ENCODE measurements around the gene ZRANB1. TPM values are rescaled to one million over a fixed set of nuclear protein-coding genes. Genes with fewer than 3 reads are reported as not detected.

The ZRANB1 gene
- total and polyA plus RNA-seq, 2 experiments from 2014 or later = 7.9 to 30.0 TPM

DNA sequence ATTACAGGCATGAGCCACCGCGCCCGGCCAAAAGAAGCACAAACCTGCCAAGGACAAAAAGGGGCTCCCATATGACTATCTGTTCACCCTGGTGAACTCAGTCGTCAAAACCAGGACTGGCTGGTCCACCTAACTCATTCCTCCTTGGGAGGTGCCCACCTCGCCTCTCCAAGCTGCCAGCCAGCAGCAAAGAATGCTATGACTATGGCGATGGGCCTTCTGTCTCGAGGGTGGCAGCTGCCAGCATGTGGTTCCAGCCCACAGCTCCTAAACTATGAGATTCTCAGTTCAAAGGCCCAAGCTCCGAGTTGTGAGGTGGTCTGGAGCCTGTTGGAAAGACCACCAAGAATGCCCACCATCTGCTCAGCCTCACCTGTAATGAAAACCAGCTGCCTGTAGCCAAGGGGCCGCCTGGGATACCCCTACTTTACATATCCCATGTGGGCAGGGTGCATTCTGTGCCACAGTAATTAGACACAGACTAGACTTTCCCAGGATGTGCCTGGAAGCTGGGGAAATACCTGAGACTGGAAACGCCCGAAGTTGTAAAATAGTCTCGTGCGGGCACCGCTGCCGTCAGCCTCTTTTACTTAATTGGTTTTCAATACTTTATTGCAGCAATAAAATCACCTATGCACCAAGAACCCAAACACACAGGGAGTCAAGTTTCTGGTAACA, 71.1 kb downstream of the ZRANB1 start:
- Histone ChIP-seq H3K9me3 (ENCODE audit: low read depth) (no peaks in the 10 kb centered on the region), H3K79me2 (peaks cover 98% of the 10 kb centered on the region), H3K4me3 (no peak overlapping the region), H3K27ac (peak overlapping the region; percentile 71), H2AFZ (no peak overlapping the region), H3K27me3 (no peaks in the 10 kb centered on the region), H4K20me1 (ENCODE audit: insufficient read depth, poor library complexity, severe bottlenecking) (peaks cover 45% of the 10 kb centered on the region), H3K4me2 (no peak overlapping the region), H3K4me1 (ENCODE audit: insufficient read depth) (no peaks in the 10 kb centered on the region), H3K9me2 (replicated peaks; ENCODE audit: insufficient read depth) (no peaks in the 10 kb centered on the region), H3K36me3 (replicated peaks; ENCODE audit: insufficient read depth, low read depth) (no peaks in the 10 kb centered on the region)
- 69% methylated on average over 14 of the region's 15 CpGs for WGBS (ENCODE audit: low lambda C conversion rate, missing lambda C conversion rate)
- no peak for DNase-seq (ENCODE audit: low spot score)
- TF ChIP-seq, protein P1, sequence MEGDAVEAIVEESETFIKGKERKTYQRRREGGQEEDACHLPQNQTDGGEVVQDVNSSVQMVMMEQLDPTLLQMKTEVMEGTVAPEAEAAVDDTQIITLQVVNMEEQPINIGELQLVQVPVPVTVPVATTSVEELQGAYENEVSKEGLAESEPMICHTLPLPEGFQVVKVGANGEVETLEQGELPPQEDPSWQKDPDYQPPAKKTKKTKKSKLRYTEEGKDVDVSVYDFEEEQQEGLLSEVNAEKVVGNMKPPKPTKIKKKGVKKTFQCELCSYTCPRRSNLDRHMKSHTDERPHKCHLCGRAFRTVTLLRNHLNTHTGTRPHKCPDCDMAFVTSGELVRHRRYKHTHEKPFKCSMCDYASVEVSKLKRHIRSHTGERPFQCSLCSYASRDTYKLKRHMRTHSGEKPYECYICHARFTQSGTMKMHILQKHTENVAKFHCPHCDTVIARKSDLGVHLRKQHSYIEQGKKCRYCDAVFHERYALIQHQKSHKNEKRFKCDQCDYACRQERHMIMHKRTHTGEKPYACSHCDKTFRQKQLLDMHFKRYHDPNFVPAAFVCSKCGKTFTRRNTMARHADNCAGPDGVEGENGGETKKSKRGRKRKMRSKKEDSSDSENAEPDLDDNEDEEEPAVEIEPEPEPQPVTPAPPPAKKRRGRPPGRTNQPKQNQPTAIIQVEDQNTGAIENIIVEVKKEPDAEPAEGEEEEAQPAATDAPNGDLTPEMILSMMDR (IDR thresholded peaks at IDR 0.05; ENCODE audit: poor library complexity) = no peak
- no peak for TF ChIP-seq EZH2phosphoT487 (IDR thresholded peaks at IDR 0.05; ENCODE audit: low read depth, severe bottlenecking, unreplicated experiment)
- no peak for TF ChIP-seq EZH2 (IDR thresholded peaks at IDR 0.05; ENCODE audit: borderline replicate concordance)

- Histone ChIP-seq H2AFZ (no peak overlapping the region), H4K20me1 (ENCODE audit: insufficient read depth, poor library complexity, severe bottlenecking) (peaks cover 42% of the 10 kb centered on the region), H3K4me3 (no peak overlapping the region), H3K27ac (peak overlapping the region; percentile 15), H3K4me1 (ENCODE audit: insufficient read depth) (no peaks in the 10 kb centered on the region), H3K9me3 (ENCODE audit: low read depth) (no peaks in the 10 kb centered on the region), H3K27me3 (no peaks in the 10 kb centered on the region), H3K4me2 (no peak overlapping the region), H3K36me3 (replicated peaks; ENCODE audit: insufficient read depth, low read depth) (no peaks in the 10 kb centered on the region), H3K9me2 (replicated peaks; ENCODE audit: insufficient read depth) (no peaks in the 10 kb centered on the region), H3K79me2 (peaks cover 98% of the 10 kb centered on the region)
- DNase-seq (ENCODE audit: low spot score) = no peak
- 89% methylated on average over 7 of the region's 7 CpGs for WGBS (ENCODE audit: low lambda C conversion rate, missing lambda C conversion rate)
- TF ChIP-seq EZH2phosphoT487 (IDR thresholded peaks at IDR 0.05; ENCODE audit: low read depth, severe bottlenecking, unreplicated experiment) = no peak
- no peak for TF ChIP-seq EZH2 (IDR thresholded peaks at IDR 0.05; ENCODE audit: borderline replicate concordance)
- TF ChIP-seq, protein P1 (IDR thresholded peaks at IDR 0.05; ENCODE audit: poor library complexity) = no peak
Measured at GRCh38 chr10:125013529-125013872, 71.6 kb downstream of the ZRANB1 start.

- no peaks in the 10 kb centered on the region for H3K9me3 ChIP-seq (ENCODE audit: low read depth)
- H3K9me2 ChIP-seq (replicated peaks; ENCODE audit: insufficient read depth) = no peaks in the 10 kb centered on the region
- H2AFZ ChIP-seq = no peak overlapping the region
- no peak overlapping the region for H3K4me3 ChIP-seq
- peaks cover 47% of the 10 kb centered on the region for H4K20me1 ChIP-seq (ENCODE audit: insufficient read depth, poor library complexity, severe bottlenecking)
- no peaks in the 10 kb centered on the region for H3K36me3 ChIP-seq (replicated peaks; ENCODE audit: insufficient read depth, low read depth)
- 88% methylated on average over 19 of the region's 20 CpGs for WGBS (ENCODE audit: low lambda C conversion rate, missing lambda C conversion rate)
- H3K27ac ChIP-seq = no peak overlapping the region
- H3K4me2 ChIP-seq = no peak overlapping the region
- no peak for DNase-seq (ENCODE audit: low spot score)
- TF ChIP-seq EZH2 (IDR thresholded peaks at IDR 0.05; ENCODE audit: borderline replicate concordance) = no peak
- TF ChIP-seq, protein P1 (IDR thresholded peaks at IDR 0.05; ENCODE audit: poor library complexity) = no peak
- no peak for TF ChIP-seq EZH2phosphoT487 (IDR thresholded peaks at IDR 0.05; ENCODE audit: low read depth, severe bottlenecking, unreplicated experiment)
- H3K27me3 ChIP-seq = no peaks in the 10 kb centered on the region
- no peaks in the 10 kb centered on the region for H3K4me1 ChIP-seq (ENCODE audit: insufficient read depth)
- peaks cover 98% of the 10 kb centered on the region for H3K79me2 ChIP-seq
Measured at GRCh38 chr10:125014086-125014830, 72.3 kb downstream of the ZRANB1 start.
